ENCODE results near the gene SLC1A4. TPM values are rescaled to one million over a fixed set of nuclear protein-coding genes. Genes with fewer than 3 reads are reported as not detected.

SLC1A4 gene
- total RNA-seq, 1 donor from 2014 or later = 35.4 TPM

- no peak for ATAC-seq (ENCODE audit: low read depth)
- no peaks in the 10 kb centered on the region for H3K9me3 Mint-ChIP-seq
- no peak overlapping the region for H3K27ac Mint-ChIP-seq
- ChIA-PET CTCF (interaction anchor here (14.3 kb wide), 1 partner anchor 119 kb away, joined by 186 read pairs; no protein-coding TSS in a partner anchor), POLR2A (interaction anchor here (1.1 kb wide), 1 partner anchor 14 kb away, joined by 3 read pairs; no protein-coding TSS in a partner anchor)
- no peak overlapping the region for H3K4me3 Mint-ChIP-seq
- DNase-seq = no peak
- peaks cover 42% of the 10 kb centered on the region for H3K36me3 Mint-ChIP-seq (ENCODE audit: low read depth)
- intact Hi-C loops (cut with micrococcal nuclease) = no loop called here
- peaks cover 31% of the 10 kb centered on the region for H3K4me1 Mint-ChIP-seq
- TF ChIP-seq CTCF (IDR thresholded peaks at IDR 0.05) = no peak
- H3K27me3 Mint-ChIP-seq = no peaks in the 10 kb centered on the region
These were observed 46.2 kb downstream of the SLC1A4 start for GRCh38 chr2:65035351-65035943.

- H3K4me3 Mint-ChIP-seq = no peak overlapping the region
- H3K27me3 Mint-ChIP-seq = no peaks in the 10 kb centered on the region
- DNase-seq (no peak), ATAC-seq (ENCODE audit: low read depth) (no peak)
- no peak for TF ChIP-seq CTCF (IDR thresholded peaks at IDR 0.05)
- ChIA-PET CTCF (interaction anchor here (14.3 kb wide), 1 partner anchor 121 kb away, joined by 186 read pairs; no protein-coding TSS in a partner anchor), POLR2A (interaction anchor here (1.0 kb wide), 1 partner anchor 49 kb away, joined by 4 read pairs; no protein-coding TSS in a partner anchor)
- no peaks in the 10 kb centered on the region for H3K9me3 Mint-ChIP-seq
- intact Hi-C loops (cut with micrococcal nuclease) = no loop called here
- peak overlapping the region; percentile 31 for H3K27ac Mint-ChIP-seq
- H3K36me3 Mint-ChIP-seq (ENCODE audit: low read depth) = peaks cover 45% of the 10 kb centered on the region
- peaks cover 17% of the 10 kb centered on the region for H3K4me1 Mint-ChIP-seq
These were observed 48.0 kb downstream of the SLC1A4 start for GRCh38 chr2:65037178-65037577.

- H3K4me1 Mint-ChIP-seq = peaks cover 11% of the 10 kb centered on the region
- H3K4me3 Mint-ChIP-seq = no peak overlapping the region
- intact Hi-C loops (cut with micrococcal nuclease) = loop anchor here (1.0 to 2.0 kb wide), 7 partner anchors 8 to 533 kb away; partner anchors contain the start of gene SLC1A4
- DNase-seq (no peak), ATAC-seq (ENCODE audit: low read depth) (no peak)
- ChIA-PET POLR2A (interaction anchor here (0.8 kb wide), 1 partner anchor 8 kb away, joined by 3 read pairs; no protein-coding TSS in a partner anchor), CTCF (interaction anchor here (0.7 to 14.3 kb wide), 5 partner anchors 8 to 123 kb away, joined by 3 to 186 read pairs (median 3); no protein-coding TSS in a partner anchor)
- peaks cover 8% of the 10 kb centered on the region for H3K9me3 Mint-ChIP-seq
- peaks cover 57% of the 10 kb centered on the region for H3K36me3 Mint-ChIP-seq (ENCODE audit: low read depth)
- no peak for TF ChIP-seq CTCF (IDR thresholded peaks at IDR 0.05)
- peak overlapping the region; percentile 2 for H3K27ac Mint-ChIP-seq
- H3K27me3 Mint-ChIP-seq = no peaks in the 10 kb centered on the region
These were observed 50.4 kb downstream of the SLC1A4 start for GRCh38 chr2:65039640-65040039.

GRCh38 chr2:65040400-65041261 lies 51.4 kb downstream of the SLC1A4 start:
- DNase-seq = peak; percentile 59
- H3K36me3 Mint-ChIP-seq (ENCODE audit: low read depth) = peaks cover 60% of the 10 kb centered on the region
- ChIA-PET POLR2A (interaction anchor here (0.7 to 1.0 kb wide), 3 partner anchors 9 to 447 kb away, joined by 3 to 4 read pairs (median 4); no protein-coding TSS in a partner anchor), CTCF (interaction anchor here (0.7 to 14.3 kb wide), 9 partner anchors 9 to 715 kb away, joined by 3 to 186 read pairs (median 4); no protein-coding TSS in a partner anchor)
- peak; percentile 99 for ATAC-seq (ENCODE audit: low read depth)
- H3K27ac Mint-ChIP-seq = peak overlapping the region; percentile 20
- intact Hi-C loops (cut with micrococcal nuclease) = loop anchor here (1.0 to 2.0 kb wide), 7 partner anchors 9 to 532 kb away; partner anchors contain the start of gene SLC1A4
- TF ChIP-seq CTCF (IDR thresholded peaks at IDR 0.05) = peak; percentile 55
- H3K27me3 Mint-ChIP-seq = no peaks in the 10 kb centered on the region
- H3K4me3 Mint-ChIP-seq = no peak overlapping the region
- peaks cover 11% of the 10 kb centered on the region for H3K9me3 Mint-ChIP-seq
- peaks cover 11% of the 10 kb centered on the region for H3K4me1 Mint-ChIP-seq
